HepG2 (cell line): ENCODE data around the gene ATAD2B. TPM values are rescaled to one million over a fixed set of nuclear protein-coding genes. Genes with fewer than 3 reads are reported as not detected.

ENCODE experiments used
- JUND ChIP-seq: sonication (generic); formaldehyde crosslinking; IDR thresholded peaks from 2 replicates; pipeline ENCODE4 v1.8.0; 2022; ENCODE audit warnings: mild to moderate bottlenecking, missing genetic modification reagents
- PRDM10 ChIP-seq: sonication (generic); formaldehyde crosslinking; IDR thresholded peaks from 2 replicates; pipeline ENCODE4 v1.4.0; 2020; ENCODE audit warnings: low read depth, missing genetic modification reagents
- REPIN1 ChIP-seq: sonication (generic); formaldehyde crosslinking; IDR thresholded peaks from 2 replicates; pipeline ENCODE4 v1.8.0; 2022; ENCODE audit warnings: missing genetic modification reagents, low read depth, mild to moderate bottlenecking, borderline replicate concordance
- RORA ChIP-seq: sonication (generic); formaldehyde crosslinking; IDR thresholded peaks from 2 replicates; pipeline ENCODE4 v1.5.0; 2020; ENCODE audit warnings: mild to moderate bottlenecking, missing genetic modification reagents, moderate library complexity
- SP140L ChIP-seq: sonication (generic); formaldehyde crosslinking; IDR thresholded peaks from 2 replicates; pipeline ENCODE4 v1.4.0; 2020; ENCODE audit warnings: missing genetic modification reagents, borderline replicate concordance
- U2AF2 ChIP-seq: fragments of 200-400 bp; formaldehyde crosslinking; IDR thresholded peaks from 2 replicates; pipeline ENCODE4 v1.6.1; 2017; ENCODE audit warnings: low read depth, mild to moderate bottlenecking, low read length
- ZNF3 ChIP-seq: IDR thresholded peaks from 2 replicates; pipeline ENCODE4 v1.7.0; 2017; ENCODE audit warnings: inconsistent platforms
- ZNF33A ChIP-seq: sonication (generic); formaldehyde crosslinking; IDR thresholded peaks from 2 replicates; pipeline ENCODE4 v1.5.1; 2020; ENCODE audit warnings: missing genetic modification reagents, mild to moderate bottlenecking, moderate library complexity, borderline replicate concordance
- ZNF800 ChIP-seq: sonication (generic); formaldehyde crosslinking; IDR thresholded peaks from 2 replicates; pipeline ENCODE4 v1.4.0; 2020; ENCODE audit warnings: missing genetic modification reagents
- ZNF879 ChIP-seq: sonication (generic); formaldehyde crosslinking; IDR thresholded peaks from 2 replicates; pipeline ENCODE4 v1.8.1; 2023; ENCODE audit warnings: missing genetic modification reagents
- polyA plus RNA-seq, 8 experiments: library from polyadenylated mRNA; depleted of rRNA in 3 of 8; stranded (reverse) in 7 of 8; unstranded in 1 of 8; fragments of >200 nt; fragmentation: Illumina TruSeq in 4 of 8; extraction: Trizol in 4 of 8; gene quantifications; 2 replicates each; pipeline versions ENCODE4 v1.2.1 to v1.2.3, GENCODE V29; 2011 to 2016; ENCODE audit warnings: low read depth in 4 of 8, missing spikeins in 1 of 8, mixed read lengths in 1 of 8; ENCODE audit not compliant: insufficient read depth in 1 of 8
- total RNA-seq, 5 experiments: library from RNA; depleted of rRNA; stranded (reverse); fragments of >200 nt; fragmentation: Illumina TruSeq; extraction: Trizol; gene quantifications; 2 replicates each; pipeline ENCODE4 v1.2.3, GENCODE V29; 2016; ENCODE audit warnings: low read depth in 1 of 5

ATAD2B gene
- total and polyA plus RNA-seq, 2 of the 13 experiments (the other 11 are each of a cell fraction or from before 2014, with no cell fraction given): 5.3 to 22.2 TPM

- TF ChIP-seq PRDM10 (no peak), JUND (CRISPR knock-in tag) (no peak), ZNF800 (no peak), ZNF879 (CRISPR knock-in tag) (no peak), RORA (CRISPR knock-in tag) (no peak), REPIN1 (CRISPR knock-in tag) (no peak), SP140L (CRISPR knock-in tag) (no peak), U2AF2 (no peak), ZNF33A (CRISPR knock-in tag) (no peak), ZNF3 (CRISPR knock-in tag) (no peak)
Observed at GRCh38 chr2:23947350-23947749, 20.4 kb upstream of the ATAD2B start (continued).
